Activated CD4-positive, alpha-beta T cell treated with anti-CD3 and anti-CD28 coated beads, Interleukin-2, amount 10 ng/mL, durations not matched to agents 24 days and 14 days (primary cell): ENCODE results near the gene GNPDA2. TPM values are rescaled to one million over a fixed set of nuclear protein-coding genes. Genes with fewer than 3 reads are reported as not detected.

Experiments
- DNase-seq: peaks from one replicate; pipeline ENCODE4 v3.0.0; 2022
- H3K27ac Mint-ChIP-seq: one replicate; pipeline ENCODE4 v1.8.0; 2022; ENCODE audit warnings: mild to moderate bottlenecking, mixed read lengths
- H3K27me3 Mint-ChIP-seq: one replicate; pipeline ENCODE4 v1.8.0; 2022; ENCODE audit warnings: mixed read lengths
- H3K36me3 Mint-ChIP-seq: one replicate; pipeline ENCODE4 v1.8.0; 2022; ENCODE audit warnings: low read depth, mild to moderate bottlenecking, mixed read lengths
- H3K4me1 Mint-ChIP-seq: one replicate; pipeline ENCODE4 v1.8.0; 2021; ENCODE audit warnings: mixed read lengths
- H3K4me3 Mint-ChIP-seq: one replicate; pipeline ENCODE4 v1.8.0; 2022; ENCODE audit warnings: mild to moderate bottlenecking, moderate library complexity, mixed read lengths
- H3K9me3 Mint-ChIP-seq: one replicate; pipeline ENCODE4 v1.8.0; 2021; ENCODE audit warnings: mixed read lengths
- intact Hi-C: fragments of 100-400 bp; cut with micrococcal nuclease; formaldehyde crosslinking; loops from one replicate; pipeline ENCODE4 v1.15.1; 2023
- total RNA-seq: library from RNA; stranded (reverse); gene quantifications from 2 replicates; pipeline ENCODE4 v1.2.3, GENCODE V29; 2022

Gene GNPDA2
- total RNA-seq, 1 donor from 2014 or later, result 18.8 TPM

GRCh38 chr4:44725166-44725565 lies 1.2 kb downstream of the GNPDA2 start:
- peak overlapping the region; percentile 91 for H3K27ac Mint-ChIP-seq
- peaks cover under 1% of the 10 kb centered on the region for H3K27me3 Mint-ChIP-seq
- H3K9me3 Mint-ChIP-seq, result no peaks in the 10 kb centered on the region
- H3K4me3 Mint-ChIP-seq, result peak overlapping the region; percentile 85
- intact Hi-C loops, result no loop called here
- H3K36me3 Mint-ChIP-seq, result peaks cover 9% of the 10 kb centered on the region
- peaks cover 28% of the 10 kb centered on the region for H3K4me1 Mint-ChIP-seq
- DNase-seq, result no peak

DNA sequence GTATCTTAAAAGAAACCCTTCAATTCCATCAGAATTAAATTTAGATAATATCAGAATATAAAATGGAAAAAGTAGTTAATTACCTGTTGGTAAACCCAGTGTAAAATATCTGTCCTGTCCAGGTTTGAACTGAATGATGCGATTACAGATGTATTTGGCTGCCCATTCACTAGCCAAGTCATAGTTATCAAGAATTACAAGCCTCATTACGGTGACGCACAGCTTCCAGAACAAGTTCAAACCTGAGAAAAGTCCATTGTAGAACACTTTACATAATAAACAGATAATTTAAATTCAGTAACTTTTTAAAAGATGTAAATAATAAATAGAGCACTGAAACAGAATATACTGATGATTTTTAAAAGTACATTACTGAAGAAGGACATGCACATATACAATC lies 4.4 kb downstream of the GNPDA2 start:
- intact Hi-C loops, result no loop called here
- no peaks in the 10 kb centered on the region for H3K27me3 Mint-ChIP-seq
- peaks cover 9% of the 10 kb centered on the region for H3K36me3 Mint-ChIP-seq
- H3K4me1 Mint-ChIP-seq, result peaks cover 28% of the 10 kb centered on the region
- no peak for DNase-seq
- H3K4me3 Mint-ChIP-seq, result no peak overlapping the region
- no peak overlapping the region for H3K27ac Mint-ChIP-seq
- no peaks in the 10 kb centered on the region for H3K9me3 Mint-ChIP-seq

- H3K36me3 Mint-ChIP-seq, result peaks cover 9% of the 10 kb centered on the region
- H3K27ac Mint-ChIP-seq, result no peak overlapping the region
- H3K9me3 Mint-ChIP-seq, result no peaks in the 10 kb centered on the region
These were observed 6.0 kb downstream of the GNPDA2 start for GRCh38 chr4:44720371-44720770.

DNA sequence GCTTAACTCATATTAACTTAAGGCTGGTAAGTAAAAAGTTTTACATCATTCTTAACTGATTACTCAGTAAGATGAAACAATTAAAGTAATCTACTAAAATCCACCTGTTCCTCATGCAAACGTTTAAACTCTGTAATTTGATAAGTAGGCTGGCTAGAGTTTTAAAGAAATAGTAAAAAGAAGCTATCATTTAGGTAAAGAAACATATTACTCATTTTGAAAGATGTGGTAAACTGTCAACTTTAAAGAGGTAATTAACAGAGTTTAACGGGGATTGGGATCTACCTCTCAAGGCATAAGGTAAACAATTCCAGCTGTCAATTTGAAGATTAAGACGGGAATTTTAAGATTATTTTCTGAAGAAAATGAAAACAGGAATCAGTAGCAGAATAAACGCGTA lies 9.8 kb downstream of the GNPDA2 start:
- DNase-seq, result no peak
- intact Hi-C loops, result no loop called here
- no peaks in the 10 kb centered on the region for H3K9me3 Mint-ChIP-seq

More at GRCh38 chr4:44720371-44720770, 6.0 kb downstream of the GNPDA2 start:
- no peaks in the 10 kb centered on the region for H3K27me3 Mint-ChIP-seq
- H3K4me3 Mint-ChIP-seq, result no peak overlapping the region
- peaks cover 16% of the 10 kb centered on the region for H3K4me1 Mint-ChIP-seq
- DNase-seq, result no peak
- intact Hi-C loops, result no loop called here

GRCh38 chr4:44713125-44713524 lies 13.2 kb downstream of the GNPDA2 start:
- peaks cover 15% of the 10 kb centered on the region for H3K36me3 Mint-ChIP-seq
- no peak overlapping the region for H3K27ac Mint-ChIP-seq
- intact Hi-C loops, result no loop called here

More for the DNA sequence above, 9.8 kb downstream of the GNPDA2 start:
- H3K4me1 Mint-ChIP-seq, result peaks cover 3% of the 10 kb centered on the region
- H3K36me3 Mint-ChIP-seq, result peaks cover 17% of the 10 kb centered on the region
- no peak overlapping the region for H3K27ac Mint-ChIP-seq
- no peaks in the 10 kb centered on the region for H3K27me3 Mint-ChIP-seq
- no peak overlapping the region for H3K4me3 Mint-ChIP-seq

DNA sequence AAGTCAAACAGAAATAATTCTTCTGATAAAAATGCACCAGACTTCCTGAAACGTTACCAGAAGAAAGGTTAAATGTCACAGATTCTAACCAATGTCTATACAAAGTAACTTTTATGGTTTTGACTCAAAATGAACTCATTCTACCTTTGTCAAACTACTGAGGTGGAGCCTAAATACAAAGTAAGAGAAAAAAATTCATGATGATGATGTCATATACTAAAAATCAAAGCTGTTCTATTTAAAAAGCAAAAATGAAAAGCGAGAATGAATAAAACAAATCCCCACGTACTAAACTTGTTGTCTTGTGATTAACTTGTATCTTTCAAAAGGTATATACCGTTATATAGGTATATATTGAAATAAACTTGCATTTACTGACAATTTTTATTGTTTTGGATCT lies 21.7 kb downstream of the GNPDA2 start:
- H3K4me1 Mint-ChIP-seq, result no peaks in the 10 kb centered on the region
- no peak overlapping the region for H3K4me3 Mint-ChIP-seq
- no peak overlapping the region for H3K27ac Mint-ChIP-seq
- H3K36me3 Mint-ChIP-seq, result peaks cover 36% of the 10 kb centered on the region
- H3K9me3 Mint-ChIP-seq, result no peaks in the 10 kb centered on the region
- no peaks in the 10 kb centered on the region for H3K27me3 Mint-ChIP-seq
- DNase-seq, result no peak
- intact Hi-C loops, result no loop called here

More at GRCh38 chr4:44713125-44713524, 13.2 kb downstream of the GNPDA2 start:
- Mint-ChIP-seq H3K4me3 (no peak overlapping the region), H3K4me1 (no peaks in the 10 kb centered on the region), H3K27me3 (no peaks in the 10 kb centered on the region), H3K9me3 (no peaks in the 10 kb centered on the region)
- no peak for DNase-seq

DNA sequence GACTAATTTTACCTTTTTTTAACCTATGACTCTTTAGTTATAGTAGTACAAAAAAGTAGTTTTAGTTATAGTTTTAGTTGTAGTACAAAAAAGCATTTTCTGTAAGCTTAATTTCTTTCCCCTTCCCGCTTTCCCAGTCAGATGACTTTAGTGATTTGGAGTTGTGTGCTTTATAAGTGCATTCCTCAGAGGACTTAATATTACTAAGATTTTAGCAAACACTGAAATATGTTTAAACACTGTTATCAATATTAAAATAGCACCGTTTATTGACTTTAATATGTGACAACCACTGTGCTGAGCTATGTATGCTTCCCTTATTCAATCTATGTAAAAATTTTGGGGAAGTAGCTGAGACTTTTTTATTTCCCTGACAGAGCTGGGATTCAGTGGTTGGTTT lies 25.3 kb downstream of the GNPDA2 start:
- Mint-ChIP-seq H3K4me3 (no peak overlapping the region), H3K4me1 (peaks cover 2% of the 10 kb centered on the region), H3K36me3 (peaks cover 41% of the 10 kb centered on the region), H3K27ac (no peak overlapping the region), H3K27me3 (no peaks in the 10 kb centered on the region), H3K9me3 (no peaks in the 10 kb centered on the region)
- intact Hi-C loops, result no loop called here
- no peak for DNase-seq

DNA sequence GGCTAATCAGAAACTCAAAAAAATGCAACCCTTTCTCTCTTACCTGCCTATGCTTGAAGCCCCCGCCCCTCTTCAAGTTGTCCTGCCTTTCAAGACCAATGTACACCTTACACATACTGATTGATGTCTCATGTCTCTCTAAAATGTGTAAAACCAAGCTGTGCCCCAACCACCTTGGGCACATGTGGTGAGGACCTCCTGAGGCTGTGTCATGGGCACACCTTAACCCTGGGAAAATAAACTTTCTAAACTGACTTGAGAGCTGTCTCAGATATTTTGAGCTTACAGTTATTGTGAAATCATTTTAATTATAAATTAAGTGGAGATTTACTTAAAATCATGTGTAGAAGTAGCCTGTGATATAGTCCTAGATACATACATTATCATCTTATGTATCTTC lies 25.9 kb downstream of the GNPDA2 start:
- intact Hi-C loops, result no loop called here
- H3K27me3 Mint-ChIP-seq, result no peaks in the 10 kb centered on the region
- DNase-seq, result no peak
- H3K9me3 Mint-ChIP-seq, result no peaks in the 10 kb centered on the region
- H3K4me3 Mint-ChIP-seq, result no peak overlapping the region
- H3K4me1 Mint-ChIP-seq, result peaks cover 3% of the 10 kb centered on the region
- H3K27ac Mint-ChIP-seq, result no peak overlapping the region
- peaks cover 45% of the 10 kb centered on the region for H3K36me3 Mint-ChIP-seq

DNA sequence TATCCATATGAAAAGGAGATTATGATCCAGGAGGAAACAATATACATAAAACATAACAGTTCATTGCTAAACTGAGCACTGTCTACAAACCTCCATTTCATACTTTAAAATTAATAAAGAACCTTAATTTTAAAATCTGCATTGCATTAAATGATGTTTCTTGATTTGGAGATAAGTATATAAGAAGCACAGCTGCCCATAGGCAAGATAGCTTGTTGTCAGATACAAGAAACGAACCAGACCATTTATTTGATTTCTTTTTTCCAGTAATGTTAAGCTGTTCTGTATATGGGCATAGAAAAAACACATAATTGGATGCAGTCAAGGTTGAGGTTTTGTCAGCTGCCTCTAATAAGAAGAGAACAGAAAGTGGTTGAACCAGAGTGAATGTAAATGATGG lies 41.7 kb downstream of the GNPDA2 start:
- Mint-ChIP-seq H3K27me3 (no peaks in the 10 kb centered on the region), H3K36me3 (peaks cover 60% of the 10 kb centered on the region), H3K9me3 (no peaks in the 10 kb centered on the region), H3K4me3 (no peak overlapping the region), H3K27ac (no peak overlapping the region), H3K4me1 (peaks cover 26% of the 10 kb centered on the region)
- intact Hi-C loops, result no loop called here
- no peak for DNase-seq

- Mint-ChIP-seq H3K4me1 (peaks cover 26% of the 10 kb centered on the region), H3K27ac (peak overlapping the region; percentile 98), H3K36me3 (peaks cover 25% of the 10 kb centered on the region), H3K4me3 (peak overlapping the region; percentile 98), H3K9me3 (no peaks in the 10 kb centered on the region), H3K27me3 (peaks cover 9% of the 10 kb centered on the region)
- peak; percentile 61 for DNase-seq
- intact Hi-C loops, result loop anchor here (1.0 to 2.0 kb wide), 3 partner anchors 18 to 230 kb away; partner anchors contain the start of genes GNPDA2 and KCTD8
These were observed 47.3 kb downstream of the GNPDA2 start for GRCh38 chr4:44679060-44679459.

GRCh38 chr4:44678094-44679041 lies 48.0 kb downstream of the GNPDA2 start, which contains the start of gene GUF1:
TSS of gene GUF1 (plus strand) at chr4:44678420. CDS start at chr4:44678623, 203 bp downstream.
- Mint-ChIP-seq H3K27ac (peak within 1 kb of the TSS; percentile 98), H3K4me1 (peaks cover 26% of the 10 kb centered on the region), H3K36me3 (peaks cover 23% of the 10 kb centered on the region), H3K27me3 (peaks cover 9% of the 10 kb centered on the region), H3K4me3 (peak within 1 kb of the TSS; percentile 98), H3K9me3 (no peaks in the 10 kb centered on the region)
- DNase-seq, result peak; percentile 97
- intact Hi-C loops, result loop anchor here (1.0 to 2.0 kb wide), 3 partner anchors 18 to 230 kb away; partner anchors contain the start of genes GNPDA2 and KCTD8

DNA sequence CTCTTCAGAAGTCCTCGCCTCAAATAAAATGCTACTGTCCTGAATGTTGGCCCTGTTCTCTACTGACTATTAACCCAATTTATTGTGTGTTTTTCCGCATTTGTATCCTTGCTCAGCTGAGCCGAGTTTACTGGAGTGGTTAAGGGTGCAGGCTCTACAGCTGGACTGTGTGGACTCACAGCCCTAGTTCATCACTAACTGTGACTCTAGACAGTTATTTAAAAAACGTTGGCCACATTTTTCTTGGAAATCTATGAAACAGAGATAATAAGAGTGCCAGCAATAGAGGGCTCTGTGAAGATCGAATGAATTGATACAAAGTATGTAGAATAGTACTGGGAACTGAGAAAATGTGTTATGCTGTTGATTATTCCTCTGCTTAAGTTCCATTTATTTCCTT lies 51.0 kb downstream of the GNPDA2 start:
- H3K4me1 Mint-ChIP-seq, result peaks cover 14% of the 10 kb centered on the region
- intact Hi-C loops, result no loop called here
- H3K4me3 Mint-ChIP-seq, result no peak overlapping the region
- H3K36me3 Mint-ChIP-seq, result peaks cover 4% of the 10 kb centered on the region
- no peak for DNase-seq
- no peaks in the 10 kb centered on the region for H3K9me3 Mint-ChIP-seq
- H3K27me3 Mint-ChIP-seq, result peaks cover 22% of the 10 kb centered on the region
- H3K27ac Mint-ChIP-seq, result no peak overlapping the region

GRCh38 chr4:44674471-44674870 lies 51.9 kb downstream of the GNPDA2 start:
- H3K9me3 Mint-ChIP-seq, result no peaks in the 10 kb centered on the region
- intact Hi-C loops, result no loop called here
- no peak overlapping the region for H3K4me3 Mint-ChIP-seq
- H3K36me3 Mint-ChIP-seq, result peaks cover 4% of the 10 kb centered on the region
- H3K27me3 Mint-ChIP-seq, result peaks cover 22% of the 10 kb centered on the region
- no peak overlapping the region for H3K27ac Mint-ChIP-seq
- H3K4me1 Mint-ChIP-seq, result peaks cover 12% of the 10 kb centered on the region
- DNase-seq, result no peak

DNA sequence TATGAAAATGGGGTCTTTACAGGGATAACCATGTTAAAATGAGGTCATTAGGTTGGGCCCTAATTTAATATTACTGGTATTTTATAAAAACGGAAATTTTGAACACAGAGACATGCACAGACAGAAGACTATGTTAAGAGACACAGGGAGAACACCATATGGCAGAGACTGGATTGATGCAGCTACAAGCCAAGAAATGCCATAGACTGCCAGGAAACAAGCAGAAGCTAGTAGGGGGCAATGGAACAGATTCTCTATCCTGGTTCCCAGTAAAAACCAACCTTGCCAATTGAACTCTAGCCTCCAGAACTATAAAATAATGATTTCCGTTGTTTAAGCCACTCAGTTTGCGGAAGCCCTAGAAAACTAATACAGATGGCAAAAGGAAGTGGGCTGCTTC lies 54.7 kb downstream of the GNPDA2 start:
- Mint-ChIP-seq H3K36me3 (no peaks in the 10 kb centered on the region), H3K4me3 (no peak overlapping the region), H3K4me1 (peaks cover 2% of the 10 kb centered on the region), H3K27ac (no peak overlapping the region), H3K9me3 (no peaks in the 10 kb centered on the region), H3K27me3 (peaks cover 20% of the 10 kb centered on the region)
- intact Hi-C loops, result no loop called here
- DNase-seq, result no peak
